ENCODE measurements around the gene MAPKBP1. TPM values are rescaled to one million over a fixed set of nuclear protein-coding genes. Genes with fewer than 3 reads are reported as not detected.

Gene MAPKBP1
- total and polyA plus RNA-seq, 8 donors = 8.8 to 41.5 (median 16.8) TPM

GRCh38 chr15:41822957-41823356 is 48.7 kb downstream of the MAPKBP1 start:
- Histone ChIP-seq H3K4me1 (peaks cover 6 to 24% (median 13%) of the 10 kb centered on the region in 4 donors), H3K27me3 (no peaks in the 10 kb centered on the region), H3K9me3 (no peaks in the 10 kb centered on the region), H3K36me3 (peaks cover 56 to 86% (median 76%) of the 10 kb centered on the region in 4 donors), H3K27ac (no peak overlapping the region), H3K4me3 (no peak overlapping the region)
- intact Hi-C loops (cut with DNase I; ENCODE audit: low total_unique reads) = no loop called here
- DNase-seq = no peak
- 87 to 97% (median 95%) methylated on average over 4 to 6 of the region's 6 CpGs for WGBS, 5 donors
- TF ChIP-seq EP300 (IDR thresholded peaks at IDR 0.05) = no peak
- no peak for TF ChIP-seq POLR2A (IDR thresholded peaks at IDR 0.05)
- TF ChIP-seq CTCF (IDR thresholded peaks at IDR 0.05) = no peak
- no peak for TF ChIP-seq POLR2AphosphoS5 (IDR thresholded peaks at IDR 0.05)

- Histone ChIP-seq H3K9me3 (no peaks in the 10 kb centered on the region), H3K27me3 (no peaks in the 10 kb centered on the region), H3K4me1 (peaks cover 6 to 29% (median 16%) of the 10 kb centered on the region in 4 donors), H3K36me3 (peaks cover 51 to 80% (median 71%) of the 10 kb centered on the region in 4 donors), H3K27ac (no peak overlapping the region), H3K4me3 (no peak overlapping the region)
- DNase-seq = no peak
- intact Hi-C loops (cut with DNase I; ENCODE audit: low total_unique reads) = no loop called here
- WGBS, 5 donors = 89 to 100% (median 93%) methylated on average over 7 to 11 of the region's 11 CpGs
- TF ChIP-seq POLR2AphosphoS5 (IDR thresholded peaks at IDR 0.05) (no peak), POLR2A (IDR thresholded peaks at IDR 0.05) (no peak), CTCF (IDR thresholded peaks at IDR 0.05) (no peak), EP300 (IDR thresholded peaks at IDR 0.05) (no peak)
Measured at GRCh38 chr15:41823502-41823901, 49.2 kb downstream of the MAPKBP1 start.

- no peak for DNase-seq
- no peak overlapping the region for H3K4me3 ChIP-seq
- TF ChIP-seq POLR2A (IDR thresholded peaks at IDR 0.05) = no peak
- TF ChIP-seq CTCF (IDR thresholded peaks at IDR 0.05) = no peak
- TF ChIP-seq POLR2AphosphoS5 (IDR thresholded peaks at IDR 0.05) = no peak
- no peak for TF ChIP-seq EP300 (IDR thresholded peaks at IDR 0.05)
- H3K9me3 ChIP-seq = no peaks in the 10 kb centered on the region
- H3K4me1 ChIP-seq = peaks cover 13 to 36% (median 23%) of the 10 kb centered on the region in 4 donors
- no peaks in the 10 kb centered on the region for H3K27me3 ChIP-seq
- 92 to 95% (median 94%) methylated on average over 19 of the region's 19 CpGs for WGBS, 5 donors
- intact Hi-C loops (cut with DNase I; ENCODE audit: low total_unique reads) = no loop called here
- peaks cover 44 to 73% (median 64%) of the 10 kb centered on the region in 4 donors for H3K36me3 ChIP-seq
- H3K27ac ChIP-seq = no peak overlapping the region
Measured at GRCh38 chr15:41824062-41824745, 49.9 kb downstream of the MAPKBP1 start.

- no peak for DNase-seq
- H3K27ac ChIP-seq = no peak overlapping the region
- H3K27me3 ChIP-seq = no peaks in the 10 kb centered on the region
- H3K36me3 ChIP-seq = peaks cover 34 to 69% (median 58%) of the 10 kb centered on the region in 4 donors
- H3K9me3 ChIP-seq = no peaks in the 10 kb centered on the region
- no peak for TF ChIP-seq CTCF (IDR thresholded peaks at IDR 0.05)
- TF ChIP-seq POLR2AphosphoS5 (IDR thresholded peaks at IDR 0.05) = no peak
- TF ChIP-seq POLR2A (IDR thresholded peaks at IDR 0.05) = no peak
- no peak for TF ChIP-seq EP300 (IDR thresholded peaks at IDR 0.05)
- H3K4me3 ChIP-seq = no peak overlapping the region
- intact Hi-C loops (cut with DNase I; ENCODE audit: low total_unique reads) = no loop called here
- H3K4me1 ChIP-seq = peaks cover 13 to 45% (median 32%) of the 10 kb centered on the region in 4 donors
- 87 to 96% (median 89%) methylated on average over 9 to 10 of the region's 10 CpGs for WGBS, 5 donors
Measured at GRCh38 chr15:41825145-41825544, 50.9 kb downstream of the MAPKBP1 start.
